ENCODE data around the gene ZFP1. TPM values are rescaled to one million over a fixed set of nuclear protein-coding genes. Genes with fewer than 3 reads are reported as not detected.

The ZFP1 gene
- total RNA-seq, 1 experiment from 2014 or later: 15.3 TPM

DNA sequence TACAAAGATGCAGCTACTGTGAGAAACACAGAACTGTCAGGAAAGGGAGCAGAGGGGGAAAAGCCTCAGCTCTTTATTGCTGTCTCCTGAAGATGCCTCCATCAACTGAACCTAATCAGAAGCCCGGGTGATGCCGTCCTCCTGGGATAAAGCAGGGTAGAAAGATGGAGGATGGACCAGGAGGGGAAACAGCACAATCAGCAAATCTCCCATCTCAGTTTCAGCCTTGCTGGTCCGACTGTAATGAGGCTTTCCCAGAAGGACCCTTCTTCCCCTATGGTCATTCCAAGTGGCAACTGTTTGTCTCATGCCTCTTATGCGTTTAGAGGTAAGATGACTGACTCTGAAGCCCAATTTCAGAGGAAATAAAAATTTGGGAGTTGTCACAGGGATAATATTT lies 24.3 kb downstream of the ZFP1 start:
- H3K56ac ChIP-seq (ENCODE audit: insufficient read length, low read depth, low read length): no peak overlapping the region
- no peak for DNase-seq
- peaks cover 83 to 89% of the 10 kb centered on the region in 2 experiments for H3K9me3 Mint-ChIP-seq

More for the DNA sequence above, 24.3 kb downstream of the ZFP1 start:
- no peaks in the 10 kb centered on the region for H3K4me1 ChIP-seq (ENCODE audit: insufficient read depth, low read length)
- no peak overlapping the region for H4K91ac ChIP-seq (ENCODE audit: insufficient read length, low read depth, low read length)
- no peak overlapping the region for H3K4me2 ChIP-seq (ENCODE audit: insufficient read depth, insufficient read length, low read length)
- H3K27me3 ChIP-seq (ENCODE audit: insufficient read depth, low read length): no peaks in the 10 kb centered on the region
- H3K9ac ChIP-seq (ENCODE audit: extremely low read depth, insufficient read length, low read length): no peak overlapping the region
- H3T11ph ChIP-seq (ENCODE audit: low read length): no peak overlapping the region
- no peak overlapping the region for H2BK20ac ChIP-seq (ENCODE audit: low read depth, low read length, poor library complexity, severe bottlenecking)
- H3K4me3 Mint-ChIP-seq: no peak overlapping the region
- no peak for TF ChIP-seq CTCF (conservative IDR thresholded peaks at IDR 0.05)
- no peak overlapping the region for H3K23ac ChIP-seq (ENCODE audit: insufficient read length, low read depth, low read length)
- H3K23me2 ChIP-seq (ENCODE audit: insufficient read length, low read depth, low read length, poor library complexity, severe bottlenecking): no peaks in the 10 kb centered on the region
- H2BK5ac ChIP-seq (ENCODE audit: insufficient read length, low read length): no peak overlapping the region
- H4K20me1 ChIP-seq (ENCODE audit: control insufficient read depth, insufficient read depth, insufficient read length): no peaks in the 10 kb centered on the region
- H4K5ac ChIP-seq (ENCODE audit: insufficient read length, low read depth, low read length): no peak overlapping the region
- H3K79me2 ChIP-seq (ENCODE audit: insufficient read depth, low read length): no peaks in the 10 kb centered on the region
- peaks cover 63 to 88% (median 86%) of the 10 kb centered on the region in 3 experiments for H3K36me3 Mint-ChIP-seq (ENCODE audit: insufficient read depth in 1 of 3, low read depth in 3 of 3)
- H3K27me3 Mint-ChIP-seq (ENCODE audit: low read depth): peaks cover 4% of the 10 kb centered on the region; the same call in 1 of the 2 replicates
- H3K27ac Mint-ChIP-seq: no peak overlapping the region
- H3K18ac ChIP-seq (ENCODE audit: insufficient read length, low read depth, low read length): no peak overlapping the region
- H3K79me1 ChIP-seq (ENCODE audit: insufficient read depth, low read depth, low read length, poor library complexity, severe bottlenecking): no peaks in the 10 kb centered on the region
- no peak overlapping the region for H2BK120ac ChIP-seq (ENCODE audit: low read depth, low read length, poor library complexity, severe bottlenecking)
- no CpG with 5 or more reads among the region's 4 CpGs for WGBS (ENCODE audit: extremely low coverage, insufficient read length, low lambda C conversion rate)
- H3K27ac ChIP-seq (ENCODE audit: insufficient read length, low read depth, low read length): no peak overlapping the region
- H2BK15ac ChIP-seq (ENCODE audit: low read depth, low read length): no peak overlapping the region
- no peak overlapping the region for H2BK12ac ChIP-seq (ENCODE audit: insufficient read length, low read depth, low read length)
- H2AK5ac ChIP-seq (ENCODE audit: insufficient read length, low read length): no peak overlapping the region
- no peak overlapping the region for H3K14ac ChIP-seq (ENCODE audit: insufficient read depth, low read length)
- no peak overlapping the region for H4K8ac ChIP-seq (replicated peaks; ENCODE audit: insufficient read length, low read depth, low read length)
- H2AFZ ChIP-seq (ENCODE audit: low read length): no peak overlapping the region
- H3K9me3 ChIP-seq (ENCODE audit: control insufficient read depth, low read depth, low read length): peaks cover 56% of the 10 kb centered on the region
- no peak overlapping the region for H3K4ac ChIP-seq (ENCODE audit: low read depth, low read length)
- H3K4me1 Mint-ChIP-seq: no peaks in the 10 kb centered on the region
